SK-N-SH (cell line): Measurements from ENCODE around the gene SHB. TPM values are rescaled to one million over a fixed set of nuclear protein-coding genes. Genes with fewer than 3 reads are reported as not detected.

Experiments
- CTCF ChIA-PET: fragments of 300-600, 350-600 bp; formaldehyde crosslinking; extraction: SDS; loops from one replicate; lab custom pipeline; 2021; lab: Yijun Ruan, JAX
- POLR2A ChIA-PET: fragments of 350-600 bp; sonication (Branson Sonifier 250); formaldehyde crosslinking; extraction: SDS; loops from one replicate; lab custom pipeline; 2020; ENCODE audit warnings: antibody characterized with exemption, inconsistent platforms; lab: Yijun Ruan, JAX
- DNase-seq: peaks from one replicate; pipeline ENCODE4 v3.0.0; 2012
- H2AFZ ChIP-seq: fragments of 200-600 bp; sonication (generic); 2 replicates; pipeline ENCODE4 v1.8.1; 2016; ENCODE audit warnings: antibody characterized with exemption, mild to moderate bottlenecking, low read depth
- H3F3A ChIP-seq: fragments of 200-600 bp; sonication (generic); replicated peaks from 2 replicates; pipeline ENCODE3; 2016; ENCODE audit warnings: antibody characterized with exemption, mild to moderate bottlenecking; ENCODE audit not compliant: insufficient read depth
- H3K27ac ChIP-seq, 2 experiments: fragments of 200-500 bp in 1 of 2; fragments of 200-600 bp in 1 of 2; sonication (Bioruptor generic) in 1 of 2; sonication (generic), shearing (Covaris generic) in 1 of 2; 2 replicates each; pipeline versions ENCODE4 v1.5.1 to v1.6.1; 2014 to 2016; ENCODE audit warnings: low read depth in 2 of 2, inconsistent platforms in 1 of 2, low read length in 1 of 2, mild to moderate bottlenecking in 1 of 2, mixed read lengths in 1 of 2
- H3K27me3 ChIP-seq: fragments of 200-600 bp; sonication (generic), shearing (Covaris generic); 2 replicates; pipeline ENCODE4 v1.6.1; 2016; ENCODE audit warnings: mixed run types; ENCODE audit not compliant: insufficient read depth
- H3K36me3 ChIP-seq, 2 experiments: fragments of 200-500 bp in 1 of 2; fragments of 200-600 bp in 1 of 2; sonication (Bioruptor generic) in 1 of 2; sonication (generic) in 1 of 2; replicated peaks in 1 of 2; 2 replicates each; pipeline versions ENCODE3 to v1.5.1; 2014 to 2016; ENCODE audit warnings: low read length in 1 of 2, mild to moderate bottlenecking in 1 of 2; ENCODE audit not compliant: insufficient read depth in 2 of 2, control insufficient read depth in 1 of 2
- H3K4me1 ChIP-seq, 2 experiments: fragments of 200-500 bp in 1 of 2; fragments of 200-600 bp in 1 of 2; sonication (Bioruptor generic) in 1 of 2; sonication (generic), shearing (Covaris generic) in 1 of 2; 2 replicates each; pipeline versions ENCODE4 v1.5.1 to v1.6.1; 2014 to 2016; ENCODE audit warnings: low read depth in 1 of 2, low read length in 1 of 2, mixed run types in 1 of 2; ENCODE audit not compliant: insufficient read depth in 2 of 2, control insufficient read depth in 1 of 2
- H3K4me2 ChIP-seq: fragments of 200-600 bp; sonication (generic), shearing (Covaris generic); 2 replicates; pipeline ENCODE4 v1.6.1; 2017; ENCODE audit warnings: mixed run types
- H3K4me3 ChIP-seq, 2 experiments: fragments of 200-500 bp in 1 of 2; fragments of 200-600 bp in 1 of 2; sonication (Bioruptor generic) in 1 of 2; sonication (generic), shearing (Covaris generic) in 1 of 2; 2 replicates each; pipeline versions ENCODE4 v1.5.1 to v1.8.1; 2014 to 2016; ENCODE audit warnings: low read depth in 2 of 2, inconsistent platforms in 1 of 2, low read length in 1 of 2, mild to moderate bottlenecking in 1 of 2, mixed read lengths in 1 of 2, moderate library complexity in 1 of 2
- H3K79me2 ChIP-seq: fragments of 200-600 bp; sonication (generic); 2 replicates; pipeline ENCODE4 v1.8.1; 2017; ENCODE audit warnings: mild to moderate bottlenecking; ENCODE audit not compliant: insufficient read depth
- H3K9ac ChIP-seq: fragments of 200-600 bp; sonication (generic); 2 replicates; pipeline ENCODE4 v1.6.1; 2017; ENCODE audit warnings: mixed run types
- H3K9me2 ChIP-seq: fragments of 200-600 bp; sonication (generic); 2 replicates; pipeline ENCODE4 v1.6.1; 2017; ENCODE audit warnings: mixed run types
- H3K9me3 ChIP-seq: fragments of 200-600 bp; sonication (generic); 2 replicates; pipeline ENCODE4 v1.6.1; 2017; ENCODE audit warnings: mixed run types, mild to moderate bottlenecking, moderate library complexity
- H4K20me1 ChIP-seq: fragments of 200-600 bp; sonication (generic); 2 replicates; pipeline ENCODE4 v1.6.1; 2017; ENCODE audit warnings: mild to moderate bottlenecking, mixed run types; ENCODE audit not compliant: insufficient read depth
- CHD2 ChIP-seq: fragments of 150-350 bp; IDR thresholded peaks from 2 replicates; pipeline ENCODE4 v1.6.1; 2018; ENCODE audit warnings: low read length; ENCODE audit not compliant: partially characterized antibody
- CTCF ChIP-seq: fragments of 200-600 bp; sonication (generic); IDR thresholded peaks from 2 replicates; pipeline ENCODE4 v1.6.1; 2017; ENCODE audit warnings: antibody characterized with exemption, mild to moderate bottlenecking, moderate library complexity
- ELF1 ChIP-seq: IDR thresholded peaks from 2 replicates; pipeline ENCODE4 v1.4.0; 2012
- EP300 ChIP-seq, 2 experiments: IDR thresholded peaks; 2 replicates each; pipeline versions ENCODE4 v1.4.0 to v1.6.1; 2012; ENCODE audit warnings: borderline replicate concordance in 1 of 2, low read depth in 1 of 2, low read length in 1 of 2
- FOSL2 ChIP-seq: IDR thresholded peaks from 2 replicates; pipeline ENCODE4 v1.4.0; 2012; ENCODE audit warnings: low read depth, mild to moderate bottlenecking, moderate library complexity, borderline replicate concordance
- FOXJ3 ChIP-seq: sonication (generic); formaldehyde crosslinking; IDR thresholded peaks from 2 replicates; pipeline ENCODE4 v1.5.1; 2020; ENCODE audit warnings: mild to moderate bottlenecking, missing genetic modification reagents
- GATA2 ChIP-seq: sonication (generic); formaldehyde crosslinking; IDR thresholded peaks from 2 replicates; pipeline ENCODE4 v1.5.0; 2020; ENCODE audit warnings: mild to moderate bottlenecking, missing genetic modification reagents
- JUND ChIP-seq: IDR thresholded peaks from 2 replicates; pipeline ENCODE4 v1.4.0; 2012
- MEF2A ChIP-seq: IDR thresholded peaks from 2 replicates; pipeline ENCODE4 v1.4.0; 2012; ENCODE audit warnings: low read depth, borderline replicate concordance
- MXI1 ChIP-seq: IDR thresholded peaks from 2 replicates; pipeline ENCODE4 v1.6.1; 2012; ENCODE audit warnings: mild to moderate bottlenecking, low read depth, low read length, improper control_type of control experiment
- NFIC ChIP-seq: IDR thresholded peaks from 2 replicates; pipeline ENCODE4 v1.4.0; 2012; ENCODE audit warnings: borderline replicate concordance
- PBX3 ChIP-seq: IDR thresholded peaks from 2 replicates; pipeline ENCODE4; 2012
- POLR2AphosphoS5 ChIP-seq: IDR thresholded peaks from 2 replicates; pipeline ENCODE4 v1.6.1; 2012; ENCODE audit warnings: low read depth, low read length
- RAD21 ChIP-seq: IDR thresholded peaks from 2 replicates; pipeline ENCODE4 v1.6.1; 2012; ENCODE audit warnings: mild to moderate bottlenecking, low read length
- RCOR1 ChIP-seq: fragments of 150-350 bp; IDR thresholded peaks from 2 replicates; pipeline ENCODE4 v1.6.1; 2017; ENCODE audit warnings: antibody characterized with exemption, low read length
- RFX5 ChIP-seq: IDR thresholded peaks from 2 replicates; pipeline ENCODE4 v1.6.1; 2012; ENCODE audit warnings: mild to moderate bottlenecking, improper control_type of control experiment, low read length
- RXRA ChIP-seq: IDR thresholded peaks from 2 replicates; pipeline ENCODE4 v1.4.0; 2012; ENCODE audit warnings: low read depth, mild to moderate bottlenecking, borderline replicate concordance
- SMC3 ChIP-seq: IDR thresholded peaks from 2 replicates; pipeline ENCODE4 v1.6.1; 2012; ENCODE audit warnings: low read depth, low read length, improper control_type of control experiment
- TAF1 ChIP-seq: IDR thresholded peaks from 2 replicates; pipeline ENCODE4 v1.6.1; 2012; ENCODE audit warnings: low read depth, mild to moderate bottlenecking, low read length, moderate library complexity, borderline replicate concordance
- TCF12 ChIP-seq: IDR thresholded peaks from 2 replicates; pipeline ENCODE4 v1.4.0; 2012
- YY1 ChIP-seq: IDR thresholded peaks from 2 replicates; pipeline ENCODE4 v1.4.0; 2012; ENCODE audit warnings: low read depth, mild to moderate bottlenecking
- ZBTB33 ChIP-seq: IDR thresholded peaks from 2 replicates; pipeline ENCODE4 v1.4.0; 2012; ENCODE audit warnings: low read depth, borderline replicate concordance
- WGBS: methylation state at CpG from one replicate; pipeline ENCODE4 v1.1.6; 2017; ENCODE audit warnings: low lambda C conversion rate; 5-methylcytosine and 5-hydroxymethylcytosine counted together
- polyA plus RNA-seq, 3 experiments: library from polyadenylated mRNA; depleted of rRNA; stranded (reverse); fragments of >200 nt; gene quantifications; 2 replicates each; pipeline ENCODE4 v1.2.3, GENCODE V29; 2012
- TF ChIP-seq, protein P1 (sequence below): IDR thresholded peaks from 2 replicates; pipeline ENCODE4 v1.4.0; 2012; ENCODE audit warnings: low read depth

SHB gene
- polyA plus RNA-seq, 1 of the 3 experiments (the other 2 are of a cell fraction), result 26.0 TPM

GRCh38 chr9:38018241-38018957 lies 50.6 kb downstream of the SHB start:
- ChIA-PET POLR2A (interaction anchor here (1.1 to 1.4 kb wide), 4 partner anchors 20 to 80 kb away, joined by 3 to 6 read pairs (median 3); no protein-coding TSS in a partner anchor), CTCF (interaction anchor here (0.6 to 5.3 kb wide), 27 partner anchors 8 to 385 kb away, joined by 3 to 74 read pairs (median 7); partner anchors contain the start of gene SHB)
- H3K9me3 ChIP-seq, result no peaks in the 10 kb centered on the region
- peaks cover 43% of the 10 kb centered on the region for H3F3A ChIP-seq
- H3K4me2 ChIP-seq, result peak overlapping the region; percentile 72
- H3K27me3 ChIP-seq, result no peaks in the 10 kb centered on the region
- H2AFZ ChIP-seq, result no peak overlapping the region
- DNase-seq, result peak; percentile 73
- H3K4me3 ChIP-seq, result peak overlapping the region in 1 of 2 experiments; percentile 12; a peak in 1 of 4 replicates
- peaks cover 14 to 30% of the 10 kb centered on the region in 2 experiments for H3K36me3 ChIP-seq
- no peak for TF ChIP-seq NFIC
- TF ChIP-seq RCOR1, result peak; percentile 73; the same call in 1 of the 2 replicates
- no peak for TF ChIP-seq TAF1
- no peak for TF ChIP-seq FOXJ3
- peak; percentile 80 for TF ChIP-seq TCF12
- TF ChIP-seq JUND, result no peak
- 0 out of 2 replicates have a peak, but pooled peaks have one; percentile 19 for TF ChIP-seq ELF1
- TF ChIP-seq GATA2 (CRISPR knock-in tag), result peak; percentile 28; the same call in 1 of the 2 replicates
- no peak for TF ChIP-seq MEF2A
- TF ChIP-seq CTCF, result no peak
- peak; percentile 49; the same call in 1 of the 2 replicates for TF ChIP-seq PBX3
- TF ChIP-seq POLR2AphosphoS5, result no peak
- TF ChIP-seq RFX5, result no peak
- TF ChIP-seq EP300 (IDR thresholded peaks at IDR 0.05; ENCODE audit: borderline replicate concordance in 1 of 2, low read depth in 1 of 2, low read length in 1 of 2), result peak in 1 of 2 experiments; percentile 45; a peak in 1 of 4 replicates
- TF ChIP-seq MXI1, result peak; percentile 12; the same call in 1 of the 2 replicates
- no peak for TF ChIP-seq FOSL2
- no peak for TF ChIP-seq SMC3
- peak; percentile 6 for TF ChIP-seq RAD21
- no peak; the same call in 1 of the 2 replicates for TF ChIP-seq RXRA
- TF ChIP-seq YY1, result no peak
- no peak for TF ChIP-seq ZBTB33
- TF ChIP-seq CHD2, result peak; percentile 19
- TF ChIP-seq, protein P1, sequence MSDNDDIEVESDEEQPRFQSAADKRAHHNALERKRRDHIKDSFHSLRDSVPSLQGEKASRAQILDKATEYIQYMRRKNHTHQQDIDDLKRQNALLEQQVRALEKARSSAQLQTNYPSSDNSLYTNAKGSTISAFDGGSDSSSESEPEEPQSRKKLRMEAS, result 0 out of 2 replicates have a peak, but pooled peaks have one; percentile 0
- no peaks in the 10 kb centered on the region for H4K20me1 ChIP-seq
- peaks cover 98% of the 10 kb centered on the region for H3K79me2 ChIP-seq
- 9% methylated on average over 5 of the region's 5 CpGs for WGBS
- H3K4me1 ChIP-seq, result peaks cover 60 to 72% of the 10 kb centered on the region in 2 experiments
- peak overlapping the region; percentile 61; the same call in 1 of the 2 replicates for H3K9ac ChIP-seq
- H3K27ac ChIP-seq, result peak overlapping the region; percentile 97 to 99
- H3K9me2 ChIP-seq, result no peaks in the 10 kb centered on the region
